GM23338 (cell line): Measurements from ENCODE around the gene MYO16. TPM values are rescaled to one million over a fixed set of nuclear protein-coding genes. Genes with fewer than 3 reads are reported as not detected.

Source experiments
- ATAC-seq: fragments of 200-7000 bp; cut with Tn5 transposase; 3 replicates; pipeline ENCODE4 v1.9.1; 2020
- DNase-seq: peaks from one replicate; pipeline ENCODE4 v3.0.0-alpha.2; 2015; ENCODE audit warnings: low spot score
- H2AFZ ChIP-seq: fragments of 200-600 bp; sonication (generic); 2 replicates; pipeline ENCODE4 v1.8.0; 2016; ENCODE audit warnings: antibody characterized with exemption, mild to moderate bottlenecking, moderate library complexity
- H3F3A ChIP-seq: fragments of 200-600 bp; sonication (generic); replicated peaks from 2 replicates; pipeline ENCODE4 v1.8.0; 2017; ENCODE audit warnings: antibody characterized with exemption, mixed run types, low read depth
- H3K27ac ChIP-seq: fragments of 200-600 bp; sonication (generic); 2 replicates; pipeline ENCODE4 v1.6.1; 2016; ENCODE audit warnings: low read depth
- H3K27me3 ChIP-seq: fragments of 200-600 bp; sonication (generic); 2 replicates; pipeline ENCODE4 v1.8.0; 2016; ENCODE audit warnings: mild to moderate bottlenecking, mixed run types, moderate library complexity; ENCODE audit not compliant: insufficient read depth
- H3K36me3 ChIP-seq: fragments of 200-600 bp; sonication (generic); 2 replicates; pipeline ENCODE4 v1.8.0; 2016; ENCODE audit warnings: mild to moderate bottlenecking; ENCODE audit not compliant: insufficient read depth
- H3K4me1 ChIP-seq: fragments of 200-600 bp; sonication (generic); 2 replicates; pipeline ENCODE4 v1.8.0; 2016; ENCODE audit warnings: mild to moderate bottlenecking, moderate library complexity; ENCODE audit not compliant: insufficient read depth
- H3K4me2 ChIP-seq: fragments of 200-600 bp; sonication (generic); 2 replicates; pipeline ENCODE4 v1.7.1; 2017; ENCODE audit warnings: mixed run types
- H3K4me3 ChIP-seq: fragments of 200-600 bp; sonication (generic); 2 replicates; pipeline ENCODE4 v1.6.1; 2016; ENCODE audit warnings: mixed run types
- H3K79me2 ChIP-seq: fragments of 200-600 bp; sonication (generic); replicated peaks from 2 replicates; pipeline ENCODE4 v1.8.0; 2017; ENCODE audit warnings: mild to moderate bottlenecking; ENCODE audit not compliant: insufficient read depth
- H3K9me2 ChIP-seq: fragments of 200-600 bp; sonication (generic); 2 replicates; pipeline ENCODE4 v1.8.0; 2017; ENCODE audit not compliant: insufficient read depth
- H4K20me1 ChIP-seq: fragments of 200-600 bp; sonication (generic); replicated peaks from 2 replicates; pipeline ENCODE4 v1.8.0; 2017; ENCODE audit warnings: mild to moderate bottlenecking; ENCODE audit not compliant: insufficient read depth
- H3K27ac Mint-ChIP-seq: 2 replicates; pipeline ENCODE4 v1.8.0; 2020; ENCODE audit warnings: inconsistent platforms, mild to moderate bottlenecking, moderate library complexity, mixed read lengths
- H3K27me3 Mint-ChIP-seq: 3 replicates; pipeline ENCODE4 v1.8.0; 2022; ENCODE audit warnings: low read depth, mild to moderate bottlenecking, moderate library complexity, mixed read lengths, inconsistent platforms; ENCODE audit not compliant: insufficient read depth, poor library complexity
- H3K36me3 Mint-ChIP-seq: 3 replicates; pipeline ENCODE4 v1.8.0; 2021; ENCODE audit warnings: low read depth, mild to moderate bottlenecking, inconsistent platforms, moderate library complexity, mixed read lengths
- H3K4me1 Mint-ChIP-seq: 3 replicates; pipeline ENCODE4 v1.8.0; 2020; ENCODE audit warnings: mild to moderate bottlenecking, inconsistent platforms, mixed read lengths
- H3K4me3 Mint-ChIP-seq: 3 replicates; pipeline ENCODE4 v1.8.0; 2021; ENCODE audit warnings: moderate library complexity, mild to moderate bottlenecking, inconsistent platforms, mixed read lengths
- H3K9me3 Mint-ChIP-seq: 3 replicates; pipeline ENCODE4 v1.8.0; 2020; ENCODE audit warnings: moderate library complexity, mild to moderate bottlenecking, inconsistent platforms, mixed read lengths
- CREB1 ChIP-seq: fragments of 250-450 bp; sonication (Bioruptor Pico); IDR thresholded peaks from 2 replicates; pipeline ENCODE4 v1.5.0; 2020; ENCODE audit warnings: low read depth, mild to moderate bottlenecking, moderate library complexity
- CTCF ChIP-seq, 2 experiments: fragments of 200-600 bp in 1 of 2; sonication (generic) in 1 of 2; conservative IDR thresholded peaks; 2 replicates each; pipeline versions ENCODE4 v1.5.1 to v1.6.1; 2016 to 2017; ENCODE audit warnings: antibody characterized with exemption in 2 of 2, low read depth in 2 of 2, mild to moderate bottlenecking in 2 of 2, moderate library complexity in 1 of 2
- EZH2 ChIP-seq: fragments of 200-600 bp; sonication (generic); IDR thresholded peaks from one replicate; pipeline ENCODE4 v1.8.0; 2017; ENCODE audit warnings: antibody characterized with exemption, mild to moderate bottlenecking, low read depth; ENCODE audit not compliant: unreplicated experiment
- JUNB ChIP-seq: IDR thresholded peaks from one replicate; pipeline ENCODE4 v1.6.1; 2016; ENCODE audit warnings: antibody characterized with exemption; ENCODE audit not compliant: unreplicated experiment
- NANOG ChIP-seq: IDR thresholded peaks from 2 replicates; pipeline ENCODE4 v1.6.1; 2016; ENCODE audit warnings: antibody characterized with exemption, borderline replicate concordance
- POLR2AphosphoS5 ChIP-seq: IDR thresholded peaks from 2 replicates; pipeline ENCODE4 v1.6.1; 2016; ENCODE audit warnings: antibody characterized with exemption, low read depth
- REST ChIP-seq: IDR thresholded peaks from one replicate; pipeline ENCODE4 v1.6.1; 2018; ENCODE audit warnings: antibody characterized with exemption; ENCODE audit not compliant: unreplicated experiment
- STAT1 ChIP-seq: IDR thresholded peaks from one replicate; pipeline ENCODE4 v1.6.1; 2016; ENCODE audit warnings: antibody characterized with exemption; ENCODE audit not compliant: unreplicated experiment
- ZNF114 ChIP-seq: fragments of 250-450 bp; sonication (Bioruptor Pico); IDR thresholded peaks from 2 replicates; pipeline ENCODE4 v1.5.0; 2020; ENCODE audit warnings: mild to moderate bottlenecking, moderate library complexity
- ZNF331 ChIP-seq: fragments of 250-450 bp; sonication (Bioruptor Pico); IDR thresholded peaks from 2 replicates; pipeline ENCODE4 v1.5.0; 2020; ENCODE audit warnings: low read depth, mild to moderate bottlenecking, moderate library complexity
- ZNF462 ChIP-seq: fragments of 250-450 bp; sonication (Bioruptor Pico); IDR thresholded peaks from 2 replicates; pipeline ENCODE4 v1.5.0; 2020; ENCODE audit warnings: mild to moderate bottlenecking, moderate library complexity
- polyA plus RNA-seq: library from polyadenylated mRNA; unstranded; fragments of >200 nt; fragmentation: Nextera tagmentation; extraction: Ambion mirVana; gene quantifications from 2 replicates; pipeline ENCODE4 v1.2.1, GENCODE V29; 2016
- total RNA-seq: library from RNA; depleted of rRNA; stranded (reverse); fragments of >200 nt; shearing (Covaris generic); gene quantifications from 2 replicates; pipeline ENCODE4 v1.2.3, GENCODE V29; 2014

MYO16 gene
- total and polyA plus RNA-seq, 2 experiments from 2014 or later, result 0.10 to 0.13 TPM

- TF ChIP-seq JUNB (no peak), STAT1 (no peak), ZNF462 (no peak), POLR2AphosphoS5 (no peak), REST (no peak), NANOG (no peak), CREB1 (CRISPR knock-in tag) (no peak), EZH2 (no peak), ZNF114 (CRISPR knock-in tag) (no peak), CTCF (conservative IDR thresholded peaks at IDR 0.05; ENCODE audit: low read depth in 2 of 2) (no peak), ZNF331 (CRISPR knock-in tag) (no peak)
- Mint-ChIP-seq H3K27ac (no peak overlapping the region), H3K4me1 (no peaks in the 10 kb centered on the region; the same call in 2 of the 3 replicates), H3K9me3 (no peaks in the 10 kb centered on the region), H3K27me3 (no peaks in the 10 kb centered on the region), H3K4me3 (no peak overlapping the region), H3K36me3 (no peaks in the 10 kb centered on the region)
- ATAC-seq (no peak), DNase-seq (no peak)
- peak overlapping the region; percentile 34; the same call in 1 of the 2 replicates for H2AFZ ChIP-seq
- H3K79me2 ChIP-seq, result no peaks in the 10 kb centered on the region
- H3K4me2 ChIP-seq, result no peak overlapping the region
- no peak overlapping the region for H3K4me3 ChIP-seq
- H3K36me3 ChIP-seq, result no peaks in the 10 kb centered on the region
- no peaks in the 10 kb centered on the region for H3K9me2 ChIP-seq
- no peaks in the 10 kb centered on the region for H3K27me3 ChIP-seq
- no peaks in the 10 kb centered on the region for H3K4me1 ChIP-seq
- no peaks in the 10 kb centered on the region for H3F3A ChIP-seq
- no peak overlapping the region for H3K27ac ChIP-seq
- no peaks in the 10 kb centered on the region for H4K20me1 ChIP-seq
Measured at GRCh38 chr13:108889324-108889984, 260.0 kb downstream of the MYO16 start.
